Hepatocyte (in vitro differentiated cells): ENCODE measurements around the gene ITK.

Experiments
- EZH2 ChIP-seq: fragments of 200-600 bp; sonication (generic); IDR thresholded peaks from 2 replicates; pipeline ENCODE4 v1.6.1; 2016; ENCODE audit warnings: antibody characterized with exemption, mild to moderate bottlenecking, borderline replicate concordance
- EZH2phosphoT487 ChIP-seq: fragments of 200-600 bp; sonication (generic); IDR thresholded peaks from one replicate; pipeline ENCODE4 v1.6.1; 2018; ENCODE audit warnings: antibody characterized with exemption, mild to moderate bottlenecking, low read depth, moderate library complexity; ENCODE audit not compliant: unreplicated experiment, severe bottlenecking
- TF ChIP-seq, protein P1 (sequence below): fragments of 200-600 bp; sonication (generic); IDR thresholded peaks from 2 replicates; pipeline ENCODE4 v1.5.1; 2016; ENCODE audit warnings: antibody characterized with exemption, mild to moderate bottlenecking; ENCODE audit not compliant: poor library complexity

DNA sequence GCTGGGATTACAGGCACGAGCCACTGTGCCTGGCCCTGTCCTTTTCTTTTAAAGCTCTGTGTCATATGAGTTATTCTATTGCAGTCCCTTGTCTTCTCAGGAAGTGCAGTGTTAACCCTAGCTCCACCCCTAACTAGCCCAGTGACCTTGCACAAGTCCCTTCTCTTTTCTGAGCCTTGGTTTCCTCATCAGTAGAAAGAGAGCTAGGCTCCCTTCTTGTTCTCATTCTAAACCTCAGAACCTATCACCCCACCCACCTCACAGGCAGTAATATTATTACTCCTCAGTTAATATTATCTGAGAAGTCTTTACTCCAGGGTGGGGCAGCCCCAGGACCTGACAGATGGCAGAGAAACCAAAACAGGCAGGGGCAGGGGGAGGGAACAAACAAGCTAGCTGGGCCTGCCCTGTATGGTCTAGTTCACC is 92.5 kb downstream of the ITK start:
- TF ChIP-seq, protein P1, sequence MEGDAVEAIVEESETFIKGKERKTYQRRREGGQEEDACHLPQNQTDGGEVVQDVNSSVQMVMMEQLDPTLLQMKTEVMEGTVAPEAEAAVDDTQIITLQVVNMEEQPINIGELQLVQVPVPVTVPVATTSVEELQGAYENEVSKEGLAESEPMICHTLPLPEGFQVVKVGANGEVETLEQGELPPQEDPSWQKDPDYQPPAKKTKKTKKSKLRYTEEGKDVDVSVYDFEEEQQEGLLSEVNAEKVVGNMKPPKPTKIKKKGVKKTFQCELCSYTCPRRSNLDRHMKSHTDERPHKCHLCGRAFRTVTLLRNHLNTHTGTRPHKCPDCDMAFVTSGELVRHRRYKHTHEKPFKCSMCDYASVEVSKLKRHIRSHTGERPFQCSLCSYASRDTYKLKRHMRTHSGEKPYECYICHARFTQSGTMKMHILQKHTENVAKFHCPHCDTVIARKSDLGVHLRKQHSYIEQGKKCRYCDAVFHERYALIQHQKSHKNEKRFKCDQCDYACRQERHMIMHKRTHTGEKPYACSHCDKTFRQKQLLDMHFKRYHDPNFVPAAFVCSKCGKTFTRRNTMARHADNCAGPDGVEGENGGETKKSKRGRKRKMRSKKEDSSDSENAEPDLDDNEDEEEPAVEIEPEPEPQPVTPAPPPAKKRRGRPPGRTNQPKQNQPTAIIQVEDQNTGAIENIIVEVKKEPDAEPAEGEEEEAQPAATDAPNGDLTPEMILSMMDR = no peak
- TF ChIP-seq EZH2 (no peak), EZH2phosphoT487 (no peak)
